GM19438 (cell line): ENCODE data around the gene DACH2.

ENCODE experiments used
- ATAC-seq: cut with Tn5 transposase; IDR thresholded peaks from one replicate; pipeline ENCODE4 v1.9.1; 2021; ENCODE audit warnings: low read depth; ENCODE audit not compliant: unreplicated experiment

Gene DACH2

GRCh38 chrX:86263526-86263925 is 115.3 kb downstream of the DACH2 start:
- ATAC-seq = no peak

- no peak for ATAC-seq
These were observed 147.0 kb downstream of the DACH2 start for GRCh38 chrX:86295293-86295692.

GRCh38 chrX:86322913-86323312 is 174.7 kb downstream of the DACH2 start:
- no peak for ATAC-seq

- ATAC-seq = no peak
These were observed 180.9 kb downstream of the DACH2 start for GRCh38 chrX:86329174-86329573.

GRCh38 chrX:86348669-86349068 is 200.4 kb downstream of the DACH2 start:
- ATAC-seq = no peak

GRCh38 chrX:86349115-86349514 is 200.9 kb downstream of the DACH2 start:
- no peak for ATAC-seq

- ATAC-seq = no peak
These were observed 221.8 kb downstream of the DACH2 start for GRCh38 chrX:86369847-86370630.

- ATAC-seq = no peak
These were observed 222.7 kb downstream of the DACH2 start for GRCh38 chrX:86370927-86371326.

GRCh38 chrX:86379209-86379608 is 231.0 kb downstream of the DACH2 start:
- no peak for ATAC-seq

- no peak for ATAC-seq
These were observed 235.7 kb downstream of the DACH2 start for GRCh38 chrX:86383681-86384540.

GRCh38 chrX:86407371-86407770 is 259.1 kb downstream of the DACH2 start:
- ATAC-seq = no peak

GRCh38 chrX:86421771-86422170 is 273.5 kb downstream of the DACH2 start:
- ATAC-seq = no peak

- no peak for ATAC-seq
These were observed 287.9 kb downstream of the DACH2 start for GRCh38 chrX:86436116-86436515.

GRCh38 chrX:86455495-86455894 is 307.2 kb downstream of the DACH2 start:
- ATAC-seq = no peak

GRCh38 chrX:86460760-86461159 is 312.5 kb downstream of the DACH2 start:
- no peak for ATAC-seq

GRCh38 chrX:86504297-86504696 is 356.0 kb downstream of the DACH2 start:
- ATAC-seq = no peak

GRCh38 chrX:86507331-86507730 is 359.1 kb downstream of the DACH2 start:
- ATAC-seq = no peak

- ATAC-seq = no peak
These were observed 431.5 kb downstream of the DACH2 start for GRCh38 chrX:86579777-86580176.

GRCh38 chrX:86604607-86605006 is 456.4 kb downstream of the DACH2 start:
- ATAC-seq = no peak

GRCh38 chrX:86696951-86697350 is 548.7 kb downstream of the DACH2 start:
- no peak for ATAC-seq

- ATAC-seq = no peak
These were observed 563.4 kb downstream of the DACH2 start for GRCh38 chrX:86711531-86712180.
